Neural crest cell (in vitro differentiated cells): Measurements from ENCODE around the gene GAL3ST3. TPM values are rescaled to one million over a fixed set of nuclear protein-coding genes. Genes with fewer than 3 reads are reported as not detected.

Source experiments
- DNase-seq: peaks from one replicate; pipeline ENCODE4 v3.0.0; 2021; ENCODE audit warnings: low read depth, mixed read lengths, low spot score
- H3K27ac Mint-ChIP-seq: one replicate; pipeline ENCODE4 v1.8.0; 2021; ENCODE audit warnings: mild to moderate bottlenecking, mixed read lengths; ENCODE audit not compliant: unreplicated experiment
- H3K27me3 Mint-ChIP-seq: 2 replicates; pipeline ENCODE4 v1.8.0; 2021; ENCODE audit warnings: low read depth, mild to moderate bottlenecking, mixed read lengths
- H3K36me3 Mint-ChIP-seq: 2 replicates; pipeline ENCODE4 v1.8.0; 2021; ENCODE audit warnings: low read depth, mild to moderate bottlenecking, mixed read lengths
- H3K4me1 Mint-ChIP-seq: 2 replicates; pipeline ENCODE4 v1.8.0; 2021; ENCODE audit warnings: mixed read lengths
- H3K4me3 Mint-ChIP-seq: one replicate; pipeline ENCODE4 v1.8.0; 2021; ENCODE audit warnings: mild to moderate bottlenecking, mixed read lengths
- H3K9me3 Mint-ChIP-seq: 2 replicates; pipeline ENCODE4 v1.8.0; 2021; ENCODE audit warnings: mixed read lengths
- CTCF ChIP-seq: fragments of 200-600 bp; sonication (generic); conservative IDR thresholded peaks from 2 replicates; pipeline ENCODE4 v1.5.0; 2021; ENCODE audit warnings: antibody characterized with exemption, mild to moderate bottlenecking
- total RNA-seq: library from RNA; stranded (reverse); gene quantifications from 2 replicates; pipeline ENCODE4 v1.2.1, GENCODE V29; 2021

Gene GAL3ST3
- total RNA-seq, 1 donor from 2014 or later, result 8.7 TPM

GRCh38 chr11:66020212-66020611 lies 28.7 kb downstream of the GAL3ST3 start:
- no peak for DNase-seq
- TF ChIP-seq CTCF, result no peak
- Mint-ChIP-seq H3K27ac (no peak overlapping the region), H3K4me3 (no peak overlapping the region), H3K4me1 (peaks cover 4% of the 10 kb centered on the region), H3K36me3 (no peaks in the 10 kb centered on the region), H3K9me3 (no peaks in the 10 kb centered on the region), H3K27me3 (peaks cover 9% of the 10 kb centered on the region)

DNA sequence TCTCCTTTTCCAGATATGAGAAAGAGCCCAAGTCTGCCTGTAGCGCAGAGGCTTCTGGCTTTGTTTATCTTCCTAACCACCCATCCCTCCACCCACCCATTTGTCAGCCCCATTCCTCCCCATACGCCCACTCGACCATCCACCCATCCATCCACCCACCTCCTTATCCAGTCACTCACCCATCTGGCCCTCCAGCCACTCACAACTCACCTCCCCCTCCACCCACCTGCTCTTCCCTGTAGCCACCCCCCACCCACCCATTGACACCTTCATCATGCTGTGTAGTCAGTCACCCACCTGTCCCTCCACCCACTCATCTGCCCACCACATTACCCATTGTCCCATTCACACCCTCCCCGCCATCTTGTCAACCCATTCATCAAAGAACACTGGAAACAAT lies 31.6 kb downstream of the GAL3ST3 start:
- Mint-ChIP-seq H3K4me3 (no peak overlapping the region), H3K9me3 (no peaks in the 10 kb centered on the region), H3K27me3 (no peaks in the 10 kb centered on the region), H3K36me3 (no peaks in the 10 kb centered on the region), H3K4me1 (no peaks in the 10 kb centered on the region), H3K27ac (no peak overlapping the region)
- no peak for TF ChIP-seq CTCF
- no peak for DNase-seq

DNA sequence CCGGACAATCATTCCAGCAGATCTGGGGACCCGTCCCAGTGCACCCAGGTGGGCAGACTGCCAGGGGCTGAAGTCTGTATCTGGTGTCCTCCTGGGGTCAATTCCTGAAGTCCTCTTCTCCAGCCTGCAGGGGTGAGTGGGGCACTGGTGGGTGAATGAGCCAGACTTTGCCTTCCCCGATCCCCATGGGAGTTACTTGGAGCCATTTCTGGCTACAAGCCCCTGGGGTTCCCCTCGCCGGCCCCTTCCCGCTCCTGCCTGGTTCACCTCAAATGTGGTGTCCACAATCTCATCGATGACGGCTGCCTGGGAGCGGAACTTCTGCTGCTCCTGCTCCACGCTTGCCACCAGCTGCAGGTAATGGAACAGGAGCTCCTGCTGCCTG lies 32.2 kb downstream of the GAL3ST3 start:
- TF ChIP-seq CTCF, result no peak

GRCh38 chr11:66015936-66016792 lies 32.8 kb downstream of the GAL3ST3 start:
- Mint-ChIP-seq H3K36me3 (no peaks in the 10 kb centered on the region), H3K27ac (no peak overlapping the region)

More for the DNA sequence above, 32.2 kb downstream of the GAL3ST3 start:
- DNase-seq, result no peak
- Mint-ChIP-seq H3K4me3 (no peak overlapping the region), H3K27ac (no peak overlapping the region), H3K36me3 (no peaks in the 10 kb centered on the region), H3K9me3 (no peaks in the 10 kb centered on the region), H3K4me1 (no peaks in the 10 kb centered on the region), H3K27me3 (no peaks in the 10 kb centered on the region)

DNA sequence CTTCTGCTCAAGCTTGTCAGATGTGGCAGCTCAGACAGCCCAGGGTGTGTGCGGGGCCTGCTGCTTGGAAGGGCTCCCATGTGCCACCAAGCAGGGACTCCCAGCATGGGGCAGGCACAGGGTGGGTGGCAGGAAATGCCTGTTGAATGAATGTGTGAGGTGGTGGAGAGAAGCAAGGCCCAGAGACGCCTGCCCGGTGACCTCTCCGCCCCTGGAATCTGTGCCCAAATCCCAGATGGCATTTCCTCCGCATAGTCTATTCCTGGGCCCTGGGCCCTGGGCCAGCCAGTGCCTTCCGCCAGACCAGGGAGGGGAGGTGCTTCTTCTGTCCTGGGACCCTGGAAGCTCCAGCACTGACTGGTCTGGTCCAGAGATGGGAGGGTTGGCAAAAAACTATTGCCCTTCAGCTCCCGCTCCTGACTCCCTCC lies 33.5 kb downstream of the GAL3ST3 start:
- Mint-ChIP-seq H3K36me3 (no peaks in the 10 kb centered on the region), H3K9me3 (no peaks in the 10 kb centered on the region), H3K4me3 (no peak overlapping the region), H3K27ac (no peak overlapping the region), H3K4me1 (no peaks in the 10 kb centered on the region), H3K27me3 (no peaks in the 10 kb centered on the region)
- TF ChIP-seq CTCF, result no peak
- DNase-seq, result no peak

More at GRCh38 chr11:66015936-66016792, 32.8 kb downstream of the GAL3ST3 start:
- Mint-ChIP-seq H3K9me3 (no peaks in the 10 kb centered on the region), H3K4me1 (no peaks in the 10 kb centered on the region), H3K27me3 (no peaks in the 10 kb centered on the region), H3K4me3 (no peak overlapping the region)
- DNase-seq, result no peak
- no peak for TF ChIP-seq CTCF
